Endothelial cell (in vitro differentiated cells): ENCODE data around the gene KIAA1958. TPM values are rescaled to one million over a fixed set of nuclear protein-coding genes. Genes with fewer than 3 reads are reported as not detected.
A peak's percentile ranks its signal among the peaks of the same experiment; 100 is the strongest.

Experiments used
- DNase-seq: peaks from one replicate; pipeline ENCODE4 v3.0.0; 2021; ENCODE audit warnings: low spot score
- H3K27ac Mint-ChIP-seq: one replicate; pipeline ENCODE4 v1.8.0; 2021; ENCODE audit warnings: mixed read lengths, inconsistent platforms; ENCODE audit not compliant: unreplicated experiment
- H3K27me3 Mint-ChIP-seq: one replicate; pipeline ENCODE4 v1.8.0; 2021; ENCODE audit warnings: mild to moderate bottlenecking, moderate library complexity, mixed read lengths, inconsistent platforms; ENCODE audit not compliant: unreplicated experiment
- H3K36me3 Mint-ChIP-seq: one replicate; pipeline ENCODE4 v1.8.0; 2021; ENCODE audit warnings: mild to moderate bottlenecking, low read depth, mixed read lengths, inconsistent platforms; ENCODE audit not compliant: unreplicated experiment
- H3K4me1 Mint-ChIP-seq: one replicate; pipeline ENCODE4 v1.8.0; 2021; ENCODE audit warnings: mild to moderate bottlenecking, mixed read lengths, inconsistent platforms; ENCODE audit not compliant: unreplicated experiment
- H3K4me3 Mint-ChIP-seq: one replicate; pipeline ENCODE4 v1.8.0; 2021; ENCODE audit warnings: mild to moderate bottlenecking, mixed read lengths, inconsistent platforms; ENCODE audit not compliant: unreplicated experiment
- H3K9me3 Mint-ChIP-seq: one replicate; pipeline ENCODE4 v1.8.0; 2021; ENCODE audit warnings: mixed read lengths, inconsistent platforms; ENCODE audit not compliant: unreplicated experiment
- total RNA-seq: library from RNA; stranded (reverse); fragmentation: NEBNext Ultra II Directional; extraction: Animal tissue kit (Norgen Biotek cat#: 25700); gene quantifications from one replicate; pipeline ENCODE4 v1.2.1, GENCODE V29; 2021; ENCODE audit not compliant: unreplicated experiment
- TF ChIP-seq, protein P1 (sequence below): fragments of 200-600 bp; sonication (generic); IDR thresholded peaks from one replicate; pipeline ENCODE4 v1.5.0; 2021; ENCODE audit warnings: antibody characterized with exemption; ENCODE audit not compliant: unreplicated experiment

The KIAA1958 gene
- total RNA-seq, 1 donor from 2014 or later: 15.1 TPM

DNA sequence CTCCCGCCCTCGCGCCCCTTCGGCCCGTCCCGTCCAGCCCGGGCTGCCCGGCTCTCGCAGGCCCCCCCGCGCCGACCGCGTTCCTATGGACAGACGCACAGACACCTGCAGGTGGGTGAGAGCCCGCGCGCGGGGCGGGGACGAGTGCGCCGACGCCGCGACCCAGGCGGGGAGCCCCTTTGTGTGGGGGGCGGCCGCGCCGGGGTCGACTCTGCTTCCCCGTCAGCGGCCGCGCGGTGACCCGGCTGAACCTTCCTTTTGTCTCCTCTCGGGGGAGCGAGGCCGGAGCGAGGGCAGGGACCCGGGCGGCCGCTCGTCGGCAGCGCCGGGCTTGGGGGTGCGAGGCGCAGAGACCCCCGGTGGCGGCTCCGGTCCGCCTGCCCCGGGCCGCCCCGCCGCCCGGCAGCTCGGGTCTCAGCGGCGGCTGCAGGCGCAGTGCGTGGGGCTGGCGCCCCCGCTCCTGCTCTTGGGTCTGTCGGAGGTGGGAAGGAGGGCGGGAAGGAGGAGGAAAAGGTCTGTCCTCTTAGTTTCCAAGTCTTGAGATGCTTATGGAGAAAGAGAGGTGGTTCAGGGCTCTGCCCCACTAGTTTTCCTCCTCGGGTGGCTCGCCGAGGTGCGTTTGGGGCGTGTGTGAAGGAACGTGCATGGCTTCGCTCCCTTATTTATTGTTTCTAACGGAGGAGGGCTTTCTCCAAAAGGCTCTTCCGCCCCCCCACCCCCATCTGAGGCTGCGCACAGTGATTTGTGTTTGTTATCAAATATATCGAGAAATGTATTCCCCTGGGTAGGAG is 576 bp downstream of the KIAA1958 start:
- peaks cover 23% of the 10 kb centered on the region for H3K4me1 Mint-ChIP-seq
- TF ChIP-seq, protein P1, sequence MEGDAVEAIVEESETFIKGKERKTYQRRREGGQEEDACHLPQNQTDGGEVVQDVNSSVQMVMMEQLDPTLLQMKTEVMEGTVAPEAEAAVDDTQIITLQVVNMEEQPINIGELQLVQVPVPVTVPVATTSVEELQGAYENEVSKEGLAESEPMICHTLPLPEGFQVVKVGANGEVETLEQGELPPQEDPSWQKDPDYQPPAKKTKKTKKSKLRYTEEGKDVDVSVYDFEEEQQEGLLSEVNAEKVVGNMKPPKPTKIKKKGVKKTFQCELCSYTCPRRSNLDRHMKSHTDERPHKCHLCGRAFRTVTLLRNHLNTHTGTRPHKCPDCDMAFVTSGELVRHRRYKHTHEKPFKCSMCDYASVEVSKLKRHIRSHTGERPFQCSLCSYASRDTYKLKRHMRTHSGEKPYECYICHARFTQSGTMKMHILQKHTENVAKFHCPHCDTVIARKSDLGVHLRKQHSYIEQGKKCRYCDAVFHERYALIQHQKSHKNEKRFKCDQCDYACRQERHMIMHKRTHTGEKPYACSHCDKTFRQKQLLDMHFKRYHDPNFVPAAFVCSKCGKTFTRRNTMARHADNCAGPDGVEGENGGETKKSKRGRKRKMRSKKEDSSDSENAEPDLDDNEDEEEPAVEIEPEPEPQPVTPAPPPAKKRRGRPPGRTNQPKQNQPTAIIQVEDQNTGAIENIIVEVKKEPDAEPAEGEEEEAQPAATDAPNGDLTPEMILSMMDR: no peak

DNA sequence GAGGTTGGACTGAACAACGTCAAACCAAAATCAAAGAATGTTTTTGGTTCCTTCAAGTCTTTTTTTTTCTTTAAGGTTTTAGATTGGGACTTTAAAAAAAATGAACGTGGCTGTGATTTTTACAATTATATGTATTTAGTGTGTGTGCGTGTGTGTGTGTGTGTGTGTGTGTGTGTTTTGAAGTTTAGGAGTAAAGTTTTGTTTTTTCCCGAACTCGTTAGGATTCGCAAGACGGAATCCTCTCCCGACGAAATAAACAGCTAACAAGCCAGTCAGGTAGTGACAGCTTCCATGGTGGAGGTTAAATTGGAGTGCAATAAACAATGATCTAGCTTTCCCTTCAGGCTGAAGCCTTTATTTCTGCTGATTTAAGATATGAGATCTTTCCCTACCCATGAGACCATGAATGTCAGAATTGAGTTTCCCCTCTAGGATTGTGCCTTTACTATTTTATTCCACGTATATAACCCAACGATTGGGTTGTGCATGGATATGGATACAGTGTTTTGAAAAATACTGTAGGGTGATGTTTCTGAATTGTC is 1.2 kb downstream of the KIAA1958 start:
- no peaks in the 10 kb centered on the region for H3K9me3 Mint-ChIP-seq
- H3K36me3 Mint-ChIP-seq: peaks cover 9% of the 10 kb centered on the region
- peaks cover 23% of the 10 kb centered on the region for H3K4me1 Mint-ChIP-seq
- peak overlapping the region; percentile 98 for H3K4me3 Mint-ChIP-seq
- TF ChIP-seq, protein P1: no peak
- peak overlapping the region; percentile 34 for H3K27ac Mint-ChIP-seq
- no peak for DNase-seq
- H3K27me3 Mint-ChIP-seq: peaks cover 11% of the 10 kb centered on the region

More for the DNA sequence above, 576 bp downstream of the KIAA1958 start:
- Mint-ChIP-seq H3K4me3 (peak overlapping the region; percentile 98), H3K36me3 (peaks cover 8% of the 10 kb centered on the region), H3K27ac (peak overlapping the region; percentile 34), H3K27me3 (peaks cover 11% of the 10 kb centered on the region), H3K9me3 (no peaks in the 10 kb centered on the region)
- DNase-seq: peak; percentile 48

DNA sequence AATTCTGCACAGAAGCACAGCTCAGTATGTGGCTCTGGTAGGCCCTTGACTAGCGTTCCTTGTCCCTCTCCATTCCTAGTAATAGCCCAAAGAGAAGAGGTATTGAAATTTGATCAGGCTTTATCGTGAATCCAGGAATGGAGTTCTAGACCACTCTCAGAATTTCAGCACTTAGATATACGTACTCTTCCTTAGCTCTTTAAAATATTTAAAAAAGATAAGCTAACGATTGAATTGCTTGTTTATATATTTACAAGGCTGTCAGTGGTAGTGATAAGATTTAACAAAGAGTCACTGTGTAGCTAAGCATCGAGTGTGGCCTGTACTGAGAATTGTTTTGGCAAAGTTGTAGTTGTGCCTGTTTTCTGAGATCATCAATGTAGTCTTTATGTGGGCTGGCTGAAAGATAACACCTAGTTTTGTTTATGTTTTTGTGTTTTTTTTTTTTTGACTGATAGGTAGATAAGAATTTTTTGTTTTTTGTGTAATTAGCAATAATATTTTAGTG is 2.5 kb downstream of the KIAA1958 start:
- H3K4me3 Mint-ChIP-seq: no peak overlapping the region
- H3K27me3 Mint-ChIP-seq: peaks cover 11% of the 10 kb centered on the region
- TF ChIP-seq, protein P1: no peak
- DNase-seq: no peak
- no peaks in the 10 kb centered on the region for H3K9me3 Mint-ChIP-seq
- H3K36me3 Mint-ChIP-seq: peaks cover 21% of the 10 kb centered on the region
- H3K27ac Mint-ChIP-seq: peak overlapping the region; percentile 49
- H3K4me1 Mint-ChIP-seq: peaks cover 23% of the 10 kb centered on the region

DNA sequence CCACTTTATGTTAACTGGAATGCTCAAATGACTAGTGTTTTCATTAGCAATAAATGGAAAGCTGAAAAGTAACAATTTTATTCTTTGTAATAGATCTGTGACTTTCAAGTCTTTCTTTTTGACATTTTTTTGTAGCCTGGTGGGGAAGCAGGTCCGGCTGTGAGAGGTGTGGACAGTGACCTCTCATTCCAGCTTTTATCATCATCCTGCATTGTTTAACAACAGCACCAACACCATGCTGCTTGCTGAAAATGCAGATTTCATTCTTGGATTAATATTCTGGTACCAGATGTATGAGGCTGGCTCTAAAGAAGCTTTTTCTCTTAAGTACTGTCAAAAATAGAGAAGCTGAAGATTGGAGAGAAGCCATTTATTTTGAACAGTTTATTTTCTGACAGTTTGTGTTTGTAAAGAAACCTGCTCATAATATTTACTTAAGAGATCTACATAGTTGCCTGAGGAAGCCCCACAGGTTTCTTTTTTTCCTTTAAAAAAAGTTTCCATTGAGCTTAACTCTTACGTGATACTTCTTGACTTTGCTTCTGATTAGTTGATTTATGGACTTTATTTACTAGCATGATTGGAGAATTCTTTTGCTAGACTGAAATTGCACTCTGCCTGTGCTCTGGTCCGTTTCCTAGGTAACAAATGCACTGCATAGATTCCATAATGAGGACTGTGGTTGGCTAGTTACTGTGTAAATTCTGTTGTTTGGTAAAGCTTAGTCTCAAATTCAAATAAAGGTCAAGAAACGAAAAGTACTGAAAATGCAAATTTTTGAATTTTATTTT is 3.4 kb downstream of the KIAA1958 start:
- Mint-ChIP-seq H3K4me3 (no peak overlapping the region), H3K9me3 (peaks cover 7% of the 10 kb centered on the region), H3K27ac (peak overlapping the region; percentile 89)

More for the DNA sequence above, 3.4 kb downstream of the KIAA1958 start:
- TF ChIP-seq, protein P1: no peak
- no peak for DNase-seq
- H3K4me1 Mint-ChIP-seq: peaks cover 23% of the 10 kb centered on the region
- peaks cover 12% of the 10 kb centered on the region for H3K27me3 Mint-ChIP-seq
- H3K36me3 Mint-ChIP-seq: peaks cover 31% of the 10 kb centered on the region
